Amniotic stem cell (primary cell): ENCODE results near the gene CYP26B1.

ENCODE experiments used
- DNase-seq: peaks from one replicate; lab custom pipeline; 2025; lab: John Stamatoyannopoulos, UW

CYP26B1 gene

DNA sequence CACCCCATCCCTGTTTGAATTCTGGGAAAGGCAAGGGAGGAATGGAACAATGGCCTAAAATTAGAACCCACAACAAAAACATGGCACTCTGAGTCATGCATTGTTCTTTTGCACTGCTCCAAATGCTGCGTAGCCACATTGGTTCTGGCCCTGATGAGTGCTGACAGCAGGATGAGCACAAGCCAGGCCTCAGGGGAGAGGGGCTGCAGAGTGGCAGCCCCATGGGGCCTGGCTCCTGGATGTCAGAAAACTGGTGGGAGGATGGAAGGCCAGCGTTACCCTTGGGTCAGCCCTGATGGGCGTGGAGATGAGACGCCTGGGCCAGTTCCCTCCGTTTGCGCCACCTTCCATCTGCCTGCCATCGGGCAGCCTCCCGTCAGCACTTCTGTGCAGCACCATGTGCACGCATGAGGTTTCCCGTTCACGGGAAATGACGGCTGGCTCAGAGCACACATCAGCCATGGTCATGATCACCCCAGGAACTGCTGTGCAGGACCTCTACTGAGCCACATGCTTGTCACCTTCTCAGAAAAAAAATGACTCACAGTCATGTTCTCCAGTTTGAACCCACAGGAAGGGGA lies 65.6 kb downstream of the CYP26B1 start:
- no peak for DNase-seq

DNA sequence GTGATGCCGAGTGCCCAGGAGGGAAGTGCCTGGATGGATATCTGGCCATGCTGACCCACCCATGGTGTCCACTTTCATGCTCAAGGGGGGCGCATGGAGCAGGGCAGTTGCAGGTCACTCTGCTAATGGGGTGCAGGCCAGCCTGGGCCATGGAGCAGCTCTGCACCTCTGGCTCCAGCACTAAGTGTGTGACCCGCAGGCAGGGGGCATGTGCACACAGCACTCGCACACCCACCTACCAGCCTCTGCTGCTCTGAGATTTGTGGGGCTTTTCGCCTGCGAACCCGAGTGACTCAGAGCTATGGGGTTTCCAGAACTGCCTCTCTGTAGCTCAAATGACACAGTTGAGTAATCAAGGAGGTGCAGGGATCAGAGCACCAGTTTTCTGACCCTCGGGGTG lies 66.2 kb downstream of the CYP26B1 start:
- no peak for DNase-seq

GRCh38 chr2:72080286-72081145 lies 67.1 kb downstream of the CYP26B1 start:
- no peak for DNase-seq
